ENCODE data around the gene HIF3A.
"Not testable (repeated sequence)": the region's sequence is repeated elsewhere in the genome, so short reads cannot be mapped to it uniquely, and the experiment has no call there.

Gene HIF3A

GRCh38 chr19:46296722-46297461, at the start of gene HIF3A:
Gene HIF3A, plus strand, starts transcription at chr19:46297042. Its CDS starts 35 bp downstream, at chr19:46297077.
- peak; percentile 11 for DNase-seq

GRCh38 chr19:46250076-46250735, 46.6 kb upstream of the HIF3A start:
- no peak for DNase-seq

GRCh38 chr19:46251416-46251815, 45.4 kb upstream of the HIF3A start:
- DNase-seq: no peak

- no peak for DNase-seq
Observed at GRCh38 chr19:46254776-46255175, 42.1 kb upstream of the HIF3A start.

GRCh38 chr19:46256855-46257254, 40.0 kb upstream of the HIF3A start:
- DNase-seq: peak; percentile 38

GRCh38 chr19:46261501-46261900, 35.3 kb upstream of the HIF3A start:
- DNase-seq: not testable (repeated sequence)

- peak; percentile 28 for DNase-seq
Observed at GRCh38 chr19:46262684-46263296, 34.1 kb upstream of the HIF3A start.

GRCh38 chr19:46264801-46265200, 32.0 kb upstream of the HIF3A start:
- not testable (repeated sequence) for DNase-seq

GRCh38 chr19:46265217-46265828, 31.5 kb upstream of the HIF3A start:
- DNase-seq: peak; percentile 83

GRCh38 chr19:46269101-46269500, 27.7 kb upstream of the HIF3A start:
- DNase-seq: no peak

- no peak for DNase-seq
Observed at GRCh38 chr19:46270521-46271256, 26.2 kb upstream of the HIF3A start.

GRCh38 chr19:46271481-46272197, 25.2 kb upstream of the HIF3A start:
- peak; percentile 24 for DNase-seq

GRCh38 chr19:46273931-46274330, 22.9 kb upstream of the HIF3A start:
- DNase-seq: not testable (repeated sequence)

GRCh38 chr19:46279177-46279576, 17.7 kb upstream of the HIF3A start:
- DNase-seq: no peak

GRCh38 chr19:46283771-46284170, 13.1 kb upstream of the HIF3A start:
- no peak for DNase-seq

- DNase-seq: no peak
Observed at GRCh38 chr19:46284635-46285034, 12.2 kb upstream of the HIF3A start.

- DNase-seq: peak; percentile 26
Observed at GRCh38 chr19:46287585-46287984, 9.3 kb upstream of the HIF3A start.

GRCh38 chr19:46288896-46289588, 7.8 kb upstream of the HIF3A start:
- DNase-seq: peak; percentile 49

- DNase-seq: no peak
Observed at GRCh38 chr19:46289724-46290619, 6.9 kb upstream of the HIF3A start.

- no peak for DNase-seq
Observed at GRCh38 chr19:46291829-46292228, 5.0 kb upstream of the HIF3A start.

Measured in suppressor macrophage treated with lipopolysaccharide for 4 hours (primary cell).